HepG2 (cell line): Measurements from ENCODE around the gene MBTPS1. TPM values are rescaled to one million over a fixed set of nuclear protein-coding genes. Genes with fewer than 3 reads are reported as not detected.

Experiments used
- CBX5 ChIP-seq: sonication (generic); formaldehyde crosslinking; IDR thresholded peaks from 2 replicates; pipeline ENCODE4 v1.4.0; 2020; ENCODE audit warnings: missing genetic modification reagents, borderline replicate concordance
- CEBPG ChIP-seq: IDR thresholded peaks from 2 replicates; pipeline ENCODE4 v1.6.1; 2016
- DBP ChIP-seq: sonication (generic); formaldehyde crosslinking; IDR thresholded peaks from 2 replicates; pipeline ENCODE4 v1.4.0; 2020; ENCODE audit warnings: missing genetic modification reagents; ENCODE audit errors: not compliant biosample characterization
- ELF1 ChIP-seq: sonication (generic); formaldehyde crosslinking; IDR thresholded peaks from 2 replicates; pipeline ENCODE4 v1.4.0; 2020; ENCODE audit warnings: missing genetic modification reagents
- HMGXB4 ChIP-seq, 2 experiments: sonication (generic) in 1 of 2; formaldehyde crosslinking in 1 of 2; IDR thresholded peaks; 2 replicates each; pipeline versions ENCODE4 v1.4.0 to v1.6.1; 2018 to 2020; ENCODE audit warnings: missing genetic modification reagents in 2 of 2, borderline replicate concordance in 1 of 2, low read depth in 1 of 2, mild to moderate bottlenecking in 1 of 2, missing biosample characterization in 1 of 2
- ISL2 ChIP-seq: sonication (generic); formaldehyde crosslinking; IDR thresholded peaks from 2 replicates; pipeline ENCODE4 v1.5.0; 2020; ENCODE audit warnings: missing genetic modification reagents
- KMT2A ChIP-seq: sonication (generic); formaldehyde crosslinking; IDR thresholded peaks from 2 replicates; pipeline ENCODE4 v1.4.0; 2020; ENCODE audit warnings: missing genetic modification reagents
- RELA ChIP-seq: sonication (generic); formaldehyde crosslinking; IDR thresholded peaks from 2 replicates; pipeline ENCODE4 v1.4.0; 2020; ENCODE audit warnings: missing genetic modification reagents
- SIN3A ChIP-seq: IDR thresholded peaks from 2 replicates; pipeline ENCODE4 v1.6.1; 2011; ENCODE audit warnings: low read depth, mild to moderate bottlenecking, control low read depth, low read length, borderline replicate concordance
- ZKSCAN5 ChIP-seq: sonication (generic); formaldehyde crosslinking; IDR thresholded peaks from 2 replicates; pipeline ENCODE4 v1.5.1; 2020; ENCODE audit warnings: mild to moderate bottlenecking, missing genetic modification reagents
- ZMAT5 ChIP-seq: sonication (generic); formaldehyde crosslinking; IDR thresholded peaks from 2 replicates; pipeline ENCODE4 v1.5.0; 2020; ENCODE audit warnings: mild to moderate bottlenecking, low read depth, missing genetic modification reagents, borderline replicate concordance
- ZNF512B ChIP-seq: sonication (generic); formaldehyde crosslinking; IDR thresholded peaks from 2 replicates; pipeline ENCODE4 v1.5.1; 2020; ENCODE audit warnings: missing genetic modification reagents, mild to moderate bottlenecking, borderline replicate concordance
- ZNF567 ChIP-seq: sonication (generic); formaldehyde crosslinking; IDR thresholded peaks from 2 replicates; pipeline ENCODE4 v1.8.1; 2023; ENCODE audit warnings: mild to moderate bottlenecking, missing genetic modification reagents, borderline replicate concordance
- ZNF782 ChIP-seq: sonication (generic); formaldehyde crosslinking; IDR thresholded peaks from 2 replicates; pipeline ENCODE4 v1.4.0; 2020; ENCODE audit warnings: missing genetic modification reagents, mild to moderate bottlenecking, borderline replicate concordance
- polyA plus RNA-seq, 8 experiments: library from polyadenylated mRNA; depleted of rRNA in 3 of 8; stranded (reverse) in 7 of 8; unstranded in 1 of 8; fragments of >200 nt; fragmentation: Illumina TruSeq in 4 of 8; extraction: Trizol in 4 of 8; gene quantifications; 2 replicates each; pipeline versions ENCODE4 v1.2.1 to v1.2.3, GENCODE V29; 2011 to 2016; ENCODE audit warnings: low read depth in 4 of 8, missing spikeins in 1 of 8, mixed read lengths in 1 of 8; ENCODE audit not compliant: insufficient read depth in 1 of 8
- total RNA-seq, 5 experiments: library from RNA; depleted of rRNA; stranded (reverse); fragments of >200 nt; fragmentation: Illumina TruSeq; extraction: Trizol; gene quantifications; 2 replicates each; pipeline ENCODE4 v1.2.3, GENCODE V29; 2016; ENCODE audit warnings: low read depth in 1 of 5
- TF ChIP-seq, protein P1 (sequence below): sonication (generic); formaldehyde crosslinking; IDR thresholded peaks from 2 replicates; pipeline ENCODE4 v1.4.0; 2020; ENCODE audit warnings: mild to moderate bottlenecking, low read depth, missing genetic modification reagents
- TF ChIP-seq, protein P2 (sequence below): sonication (generic); formaldehyde crosslinking; IDR thresholded peaks from 2 replicates; pipeline ENCODE4 v1.4.0; 2020; ENCODE audit warnings: low read depth, missing genetic modification reagents

Gene MBTPS1
- total and polyA plus RNA-seq, 2 of the 13 experiments (the other 11 are each of a cell fraction or from before 2014, with no cell fraction given), result 56.7 to 91.3 TPM

GRCh38 chr16:84144859-84145639, 28.3 kb upstream of the MBTPS1 start, which contains the start of the genes DNAAF1 and HSDL1 (continued):
- TF ChIP-seq, protein P1, sequence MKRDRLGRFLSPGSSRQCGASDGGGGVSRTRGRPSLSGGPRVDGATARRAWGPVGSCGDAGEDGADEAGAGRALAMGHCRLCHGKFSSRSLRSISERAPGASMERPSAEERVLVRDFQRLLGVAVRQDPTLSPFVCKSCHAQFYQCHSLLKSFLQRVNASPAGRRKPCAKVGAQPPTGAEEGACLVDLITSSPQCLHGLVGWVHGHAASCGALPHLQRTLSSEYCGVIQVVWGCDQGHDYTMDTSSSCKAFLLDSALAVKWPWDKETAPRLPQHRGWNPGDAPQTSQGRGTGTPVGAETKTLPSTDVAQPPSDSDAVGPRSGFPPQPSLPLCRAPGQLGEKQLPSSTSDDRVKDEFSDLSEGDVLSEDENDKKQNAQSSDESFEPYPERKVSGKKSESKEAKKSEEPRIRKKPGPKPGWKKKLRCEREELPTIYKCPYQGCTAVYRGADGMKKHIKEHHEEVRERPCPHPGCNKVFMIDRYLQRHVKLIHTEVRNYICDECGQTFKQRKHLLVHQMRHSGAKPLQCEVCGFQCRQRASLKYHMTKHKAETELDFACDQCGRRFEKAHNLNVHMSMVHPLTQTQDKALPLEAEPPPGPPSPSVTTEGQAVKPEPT, result no peak
- TF ChIP-seq DBP (CRISPR knock-in tag) (no peak), CBX5 (no peak), ZMAT5 (no peak), SIN3A (peak; percentile 99), ISL2 (CRISPR knock-in tag) (peak; percentile 56), ELF1 (no peak), ZKSCAN5 (CRISPR knock-in tag) (no peak), KMT2A (CRISPR knock-in tag) (no peak), RELA (no peak), HMGXB4 (CRISPR knock-in tag; IDR thresholded peaks at IDR 0.05; ENCODE audit: borderline replicate concordance in 1 of 2, low read depth in 1 of 2) (no peak), ZNF782 (no peak; the same call in 1 of the 2 replicates), ZNF512B (CRISPR knock-in tag) (no peak), CEBPG (CRISPR knock-in tag) (no peak), ZNF567 (CRISPR knock-in tag) (no peak)
- TF ChIP-seq, protein P2, sequence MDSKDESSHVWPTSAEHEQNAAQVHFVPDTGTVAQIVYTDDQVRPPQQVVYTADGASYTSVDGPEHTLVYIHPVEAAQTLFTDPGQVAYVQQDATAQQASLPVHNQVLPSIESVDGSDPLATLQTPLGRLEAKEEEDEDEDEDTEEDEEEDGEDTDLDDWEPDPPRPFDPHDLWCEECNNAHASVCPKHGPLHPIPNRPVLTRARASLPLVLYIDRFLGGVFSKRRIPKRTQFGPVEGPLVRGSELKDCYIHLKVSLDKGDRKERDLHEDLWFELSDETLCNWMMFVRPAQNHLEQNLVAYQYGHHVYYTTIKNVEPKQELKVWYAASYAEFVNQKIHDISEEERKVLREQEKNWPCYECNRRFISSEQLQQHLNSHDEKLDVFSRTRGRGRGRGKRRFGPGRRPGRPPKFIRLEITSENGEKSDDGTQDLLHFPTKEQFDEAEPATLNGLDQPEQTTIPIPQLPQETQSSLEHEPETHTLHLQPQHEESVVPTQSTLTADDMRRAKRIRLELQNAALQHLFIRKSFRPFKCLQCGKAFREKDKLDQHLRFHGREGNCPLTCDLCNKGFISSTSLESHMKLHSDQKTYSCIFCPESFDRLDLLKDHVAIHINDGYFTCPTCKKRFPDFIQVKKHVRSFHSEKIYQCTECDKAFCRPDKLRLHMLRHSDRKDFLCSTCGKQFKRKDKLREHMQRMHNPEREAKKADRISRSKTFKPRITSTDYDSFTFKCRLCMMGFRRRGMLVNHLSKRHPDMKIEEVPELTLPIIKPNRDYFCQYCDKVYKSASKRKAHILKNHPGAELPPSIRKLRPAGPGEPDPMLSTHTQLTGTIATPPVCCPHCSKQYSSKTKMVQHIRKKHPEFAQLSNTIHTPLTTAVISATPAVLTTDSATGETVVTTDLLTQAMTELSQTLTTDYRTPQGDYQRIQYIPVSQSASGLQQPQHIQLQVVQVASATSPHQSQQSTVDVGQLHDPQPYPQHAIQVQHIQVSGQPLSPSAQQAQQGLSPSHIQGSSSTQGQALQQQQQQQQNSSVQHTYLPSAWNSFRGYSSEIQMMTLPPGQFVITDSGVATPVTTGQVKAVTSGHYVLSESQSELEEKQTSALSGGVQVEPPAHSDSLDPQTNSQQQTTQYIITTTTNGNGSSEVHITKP (CRISPR knock-in tag), result no peak
